Stimulated activated CD4-positive, alpha-beta T cell treated with anti-CD3 and anti-CD28 coated beads, TNF-alpha, amount 100 ng/mL, for 1 hour (primary cell): Measurements from ENCODE around the gene EDEM1.

Source experiments
- DNase-seq, 3 donors: peaks; one replicate each; pipeline ENCODE4 v3.0.0-alpha.2; 2020; ENCODE audit warnings: low read depth in 3 of 3, low spot score in 1 of 3

EDEM1 gene

DNA sequence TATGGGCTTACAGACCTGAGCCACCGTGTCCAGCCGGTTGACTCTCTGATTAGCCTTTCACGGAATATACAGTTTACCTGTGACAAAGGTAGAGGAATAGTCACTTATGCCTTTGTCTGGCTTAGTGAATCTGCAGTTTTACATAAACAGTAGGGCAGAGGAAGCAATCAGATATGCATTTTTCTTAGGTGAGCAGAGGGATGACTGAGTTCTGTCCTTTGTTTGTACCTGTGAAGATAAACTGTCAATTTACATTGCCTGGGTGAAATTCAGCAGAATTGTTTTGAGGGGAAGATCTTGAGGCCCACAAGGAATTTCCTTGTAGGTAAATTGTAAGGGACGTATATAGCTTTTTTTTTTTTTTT, 10.8 kb downstream of the EDEM1 start:
- DNase-seq: no peak

DNA sequence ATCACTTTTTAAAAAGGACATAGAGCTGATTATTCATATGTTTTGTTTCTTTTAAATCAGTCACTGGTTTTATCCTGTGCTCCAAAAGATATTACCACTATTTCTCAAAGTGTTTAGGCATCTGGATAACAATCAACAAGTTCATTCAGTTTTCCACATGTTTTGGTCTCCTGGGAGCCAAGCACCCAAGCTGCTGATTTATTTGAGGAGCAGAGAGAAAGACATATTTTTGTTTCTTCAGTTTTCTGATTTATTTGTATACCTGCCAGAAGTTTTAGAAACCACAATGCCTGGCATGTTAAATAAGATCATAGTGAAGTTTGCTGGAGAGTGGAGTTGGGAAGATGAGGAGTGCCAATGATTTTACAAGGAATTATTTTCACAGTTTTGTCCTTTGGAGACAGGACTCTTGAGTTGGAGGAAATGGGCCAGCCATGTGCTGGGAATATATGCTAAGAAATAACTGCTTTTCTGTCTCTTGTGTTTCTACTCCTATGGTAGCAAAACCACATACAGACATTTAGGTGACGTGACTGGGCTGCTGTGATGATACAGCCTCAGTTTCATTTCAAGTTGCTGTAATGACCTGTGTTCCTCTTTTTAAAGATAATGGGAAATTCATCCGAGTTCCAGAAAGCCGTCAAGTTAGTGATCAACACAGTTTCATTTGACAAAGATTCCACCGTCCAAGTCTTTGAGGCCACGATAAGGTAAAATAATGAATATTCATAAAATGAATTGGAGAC, 11.7 kb downstream of the EDEM1 start:
- DNase-seq: no peak

DNA sequence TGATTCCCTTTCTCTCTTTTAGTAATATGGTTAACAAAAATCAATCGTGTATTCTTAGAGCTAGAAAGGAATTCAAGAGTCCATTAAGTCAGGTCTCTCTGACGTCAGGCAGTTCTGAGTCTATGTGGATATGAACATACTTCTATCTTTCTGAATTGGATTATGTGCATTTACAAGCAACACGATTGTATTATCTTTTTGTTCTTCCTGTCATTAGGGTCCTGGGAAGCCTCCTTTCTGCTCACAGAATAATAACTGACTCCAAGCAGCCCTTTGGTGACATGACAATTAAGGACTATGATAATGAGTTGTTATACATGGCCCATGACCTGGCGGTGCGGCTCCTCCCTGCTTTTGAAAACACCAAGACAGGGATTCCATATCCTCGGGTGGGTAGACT, 14.0 kb downstream of the EDEM1 start:
- DNase-seq: no peak

DNA sequence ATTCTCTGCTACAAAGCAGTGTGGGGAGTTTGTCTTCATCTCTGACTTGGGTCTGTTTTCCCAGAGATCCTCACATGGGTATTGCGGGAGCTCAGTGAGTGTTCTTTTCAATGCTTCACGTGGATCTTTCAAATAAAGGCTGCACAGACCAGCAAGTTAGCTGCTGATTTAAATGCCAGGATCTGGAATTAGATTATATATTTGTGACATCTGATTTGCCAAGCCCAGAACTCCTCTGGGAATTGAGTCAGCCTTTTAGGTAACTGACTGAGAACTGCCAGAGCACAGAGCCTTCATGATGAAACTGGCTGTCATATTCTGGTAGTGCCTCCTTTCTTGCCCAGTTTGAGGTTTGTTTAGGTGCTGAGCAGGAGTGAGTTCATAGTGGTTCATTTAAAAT, 14.7 kb downstream of the EDEM1 start:
- no peak for DNase-seq

DNA sequence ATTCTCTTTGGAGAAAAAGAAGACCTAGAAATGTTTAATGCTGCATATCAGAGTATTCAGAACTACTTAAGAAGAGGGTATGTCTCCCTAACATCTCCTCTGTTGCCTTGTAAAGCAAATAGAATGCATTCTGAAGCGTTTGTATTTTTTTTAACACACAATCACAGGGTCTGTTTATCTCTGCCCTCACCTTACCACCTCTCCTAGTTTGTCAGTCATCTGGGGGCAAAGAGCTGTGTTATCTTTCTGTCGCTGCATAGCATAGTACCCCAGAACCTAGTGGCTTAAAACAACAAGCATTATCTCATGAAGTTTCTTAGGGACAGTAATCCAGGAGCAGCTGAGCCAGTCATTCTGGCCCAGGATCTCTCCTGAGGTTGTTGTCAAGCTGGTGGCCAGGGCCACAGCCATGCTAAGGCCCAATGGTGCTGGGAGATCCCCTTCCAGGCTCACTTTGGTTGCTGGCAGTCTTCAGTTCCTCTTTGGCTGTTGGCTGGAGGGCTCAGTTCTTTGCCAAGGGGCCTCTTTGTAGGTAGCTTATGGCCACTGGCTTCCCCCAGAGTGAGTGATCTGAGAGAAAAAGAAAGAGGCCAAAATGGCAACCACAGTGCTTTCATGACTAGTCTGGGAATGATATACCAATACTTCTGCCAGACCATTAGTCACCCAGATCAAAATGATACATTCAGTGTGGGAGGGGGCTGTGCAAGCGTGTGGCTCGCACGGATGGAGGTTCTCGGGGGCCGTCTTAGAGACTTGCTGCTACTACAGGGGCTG, 17.8 kb downstream of the EDEM1 start:
- no peak for DNase-seq

DNA sequence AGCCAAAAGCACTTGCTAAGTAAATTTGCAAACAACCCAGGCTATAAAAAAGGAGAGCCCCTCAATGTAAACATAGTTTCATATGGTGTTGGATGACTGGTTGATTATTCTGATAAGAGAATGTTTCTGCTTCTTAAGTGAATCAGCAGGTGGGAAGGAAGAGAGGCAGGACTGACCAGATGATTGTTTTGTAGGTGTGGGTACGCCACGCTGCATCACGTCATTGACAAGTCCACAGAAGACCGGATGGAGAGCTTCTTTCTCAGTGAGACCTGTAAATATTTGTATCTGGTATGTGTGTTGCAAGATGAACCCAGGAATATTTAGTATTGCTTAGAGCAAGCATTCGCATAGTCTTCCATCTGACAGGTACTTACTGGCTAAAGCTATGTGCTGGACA, 23.4 kb downstream of the EDEM1 start:
- no peak for DNase-seq

DNA sequence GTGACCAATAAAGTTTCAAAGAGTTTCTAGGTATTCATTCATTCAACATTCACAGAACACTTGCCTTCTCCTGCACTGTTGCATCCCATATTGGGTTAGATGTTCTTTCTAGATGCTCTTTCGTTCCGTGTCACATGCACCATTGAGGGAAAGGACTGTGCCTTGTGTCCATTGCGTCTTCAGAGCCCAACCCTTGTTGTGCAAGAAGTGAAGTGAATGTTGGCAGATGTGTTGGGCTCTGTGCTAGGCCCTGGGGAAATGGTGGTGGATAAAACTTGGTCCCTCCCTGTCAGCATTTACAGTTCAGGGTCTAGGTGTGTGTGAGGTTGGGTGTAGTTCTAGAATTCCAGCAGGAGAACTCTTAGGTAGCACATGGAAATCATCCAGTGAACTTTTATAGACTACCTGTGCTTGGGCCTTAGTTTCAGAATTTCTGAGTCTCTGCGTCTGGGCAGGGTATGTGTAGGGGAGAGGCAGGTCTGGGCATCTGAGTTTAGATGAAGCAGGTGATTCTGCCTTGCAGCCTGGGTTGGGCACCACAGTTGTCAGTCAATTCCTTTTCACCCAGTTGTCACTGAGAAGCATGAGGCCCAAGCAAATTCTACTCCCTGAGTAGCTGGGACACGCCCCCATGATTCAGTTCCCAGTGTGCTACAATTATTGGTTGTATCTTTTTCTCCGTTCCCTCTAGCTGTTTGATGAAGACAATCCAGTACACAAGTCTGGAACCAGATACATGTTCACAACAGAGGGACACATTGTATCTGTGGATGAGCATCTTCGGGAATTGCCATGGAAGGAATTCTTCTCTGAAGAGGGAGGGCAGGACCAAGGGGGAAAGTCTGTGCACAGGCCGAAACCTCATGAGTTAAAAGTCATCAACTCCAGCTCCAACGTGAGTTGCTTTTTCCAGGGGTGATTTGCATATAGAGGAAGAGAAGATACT, 25.4 kb downstream of the EDEM1 start:
- DNase-seq: no peak

DNA sequence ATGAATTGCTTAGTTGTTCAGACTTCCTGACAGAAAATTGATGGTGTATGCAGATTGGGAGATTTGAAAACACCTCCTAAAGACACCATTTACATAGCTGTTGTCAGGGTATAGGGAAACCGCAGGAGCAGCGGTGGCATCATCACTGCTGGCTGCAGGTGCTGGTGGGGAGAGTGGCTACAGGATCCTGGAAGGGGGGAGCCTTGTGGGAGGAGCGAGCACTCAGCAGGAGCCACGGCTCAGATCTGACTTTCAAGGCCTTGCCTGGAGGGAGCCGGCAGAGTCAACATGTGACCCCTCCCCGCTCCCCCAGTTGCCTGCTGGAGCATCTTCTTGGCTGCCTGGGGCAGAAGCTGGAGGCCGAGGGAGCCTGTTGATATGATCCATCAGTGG, 26.1 kb downstream of the EDEM1 start:
- DNase-seq: no peak

DNA sequence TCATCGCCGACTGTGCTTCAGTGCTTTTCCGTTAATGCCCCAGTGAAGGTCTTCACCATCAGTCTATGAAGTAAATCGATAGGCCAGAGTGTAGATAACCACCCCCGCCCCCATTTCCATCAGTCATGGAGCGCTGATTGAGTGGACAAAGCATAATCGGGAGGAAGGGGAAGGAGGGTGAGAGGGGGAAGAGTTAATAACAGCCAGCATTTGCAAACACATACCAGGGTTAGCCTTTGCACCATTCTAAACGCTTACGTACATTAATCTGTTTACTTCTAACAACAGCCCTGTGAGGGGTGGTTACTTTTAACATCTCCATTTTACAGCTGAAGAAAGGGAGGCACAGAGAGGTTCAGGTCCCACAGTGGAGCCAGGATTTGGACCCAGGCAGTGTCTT, 26.8 kb downstream of the EDEM1 start:
- no peak for DNase-seq

DNA sequence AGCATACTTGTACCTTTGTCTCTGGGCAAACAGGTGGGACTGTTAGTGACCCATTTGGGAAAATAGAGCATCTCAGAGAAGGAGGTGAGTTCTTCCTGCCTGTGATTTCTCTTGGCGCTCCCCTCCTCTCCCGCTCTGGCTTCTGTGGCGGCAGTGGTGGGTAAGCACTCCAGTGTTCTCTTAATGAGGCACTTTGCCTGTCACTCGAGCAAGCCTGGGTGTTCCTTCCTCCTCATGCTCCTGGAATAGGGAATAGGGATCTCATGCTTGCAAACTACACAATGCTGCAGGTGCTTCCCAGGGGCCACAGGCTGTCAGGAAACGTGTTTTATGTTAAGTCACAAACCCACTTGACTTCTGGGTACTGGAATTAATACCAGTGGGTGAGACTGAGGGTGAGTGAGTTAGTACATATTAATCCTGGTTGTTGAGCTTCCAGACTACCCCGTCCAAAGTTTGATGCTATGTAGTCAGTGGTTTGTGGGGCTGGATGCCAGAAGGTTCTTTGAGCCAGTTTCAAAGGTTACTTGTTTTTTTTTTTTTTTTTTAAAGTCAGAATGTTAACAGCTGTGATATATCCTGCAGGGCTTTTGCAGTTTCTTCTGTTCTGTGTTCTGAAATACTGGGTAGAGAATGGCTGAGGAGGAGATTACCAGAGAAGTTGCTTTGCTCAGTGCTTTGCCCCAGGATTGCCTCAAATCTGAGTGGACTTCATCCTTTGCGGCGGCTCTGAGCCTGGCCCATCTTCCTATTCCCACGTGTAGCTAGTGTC, 30.5 kb downstream of the EDEM1 start:
- no peak for DNase-seq

DNA sequence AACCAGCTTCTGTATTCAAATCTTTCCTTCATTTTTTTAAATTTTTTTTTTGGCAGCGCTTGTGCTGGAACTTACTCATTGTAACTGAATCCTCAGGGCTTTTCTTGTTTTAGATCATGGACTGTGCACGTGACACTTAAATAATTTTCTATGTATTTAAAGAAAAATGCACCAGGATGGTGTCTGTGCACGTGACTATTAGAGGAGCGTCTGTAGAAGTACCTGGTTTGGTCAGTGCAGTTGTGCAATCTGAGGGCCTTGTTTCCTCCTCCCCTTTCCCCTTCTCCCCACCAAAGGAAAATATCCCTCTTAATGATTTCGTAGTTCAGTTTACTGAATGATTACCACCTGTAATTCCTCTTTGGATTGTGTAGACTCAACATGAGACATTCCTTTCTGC, 31.3 kb downstream of the EDEM1 start:
- DNase-seq: no peak

DNA sequence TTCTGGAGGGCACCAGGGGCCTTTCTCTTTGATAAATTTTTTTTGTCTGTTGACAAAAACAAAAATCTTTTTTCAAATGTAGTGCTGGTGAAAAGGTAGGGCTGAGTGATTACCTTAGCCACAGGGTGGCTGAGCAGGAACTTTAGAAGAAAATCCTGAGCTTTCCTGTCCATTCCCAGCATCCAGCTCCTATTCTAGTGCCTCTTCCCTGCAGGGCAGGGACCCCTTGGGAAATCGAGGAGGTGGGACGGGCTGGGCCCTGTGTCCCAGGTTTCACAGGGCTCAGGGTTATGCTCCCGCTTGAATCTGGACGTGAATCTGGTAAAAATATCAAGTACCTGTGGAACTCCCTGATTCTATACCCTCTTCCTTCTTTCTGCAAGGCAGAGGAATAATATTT, 31.7 kb downstream of the EDEM1 start:
- DNase-seq: no peak

DNA sequence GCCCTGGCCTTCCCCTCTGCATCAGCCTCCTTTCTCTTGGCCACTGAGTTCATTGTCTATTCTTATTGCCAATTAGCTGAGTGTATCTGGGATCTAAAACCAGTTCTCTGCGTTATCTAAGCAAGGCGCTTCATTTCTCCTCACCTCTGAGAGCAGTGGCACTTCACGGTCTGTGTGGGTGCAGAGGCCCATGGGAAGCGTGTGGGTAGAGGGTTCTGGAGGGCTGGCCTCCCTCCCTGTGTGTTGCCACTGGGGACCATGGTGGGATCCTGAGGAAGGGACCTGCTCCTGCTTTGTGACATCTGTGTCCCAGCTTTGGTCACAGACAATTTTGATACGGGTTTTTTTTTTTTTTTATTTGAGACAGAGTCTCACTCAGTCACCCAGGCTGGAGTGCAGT, 32.7 kb downstream of the EDEM1 start:
- DNase-seq: no peak

DNA sequence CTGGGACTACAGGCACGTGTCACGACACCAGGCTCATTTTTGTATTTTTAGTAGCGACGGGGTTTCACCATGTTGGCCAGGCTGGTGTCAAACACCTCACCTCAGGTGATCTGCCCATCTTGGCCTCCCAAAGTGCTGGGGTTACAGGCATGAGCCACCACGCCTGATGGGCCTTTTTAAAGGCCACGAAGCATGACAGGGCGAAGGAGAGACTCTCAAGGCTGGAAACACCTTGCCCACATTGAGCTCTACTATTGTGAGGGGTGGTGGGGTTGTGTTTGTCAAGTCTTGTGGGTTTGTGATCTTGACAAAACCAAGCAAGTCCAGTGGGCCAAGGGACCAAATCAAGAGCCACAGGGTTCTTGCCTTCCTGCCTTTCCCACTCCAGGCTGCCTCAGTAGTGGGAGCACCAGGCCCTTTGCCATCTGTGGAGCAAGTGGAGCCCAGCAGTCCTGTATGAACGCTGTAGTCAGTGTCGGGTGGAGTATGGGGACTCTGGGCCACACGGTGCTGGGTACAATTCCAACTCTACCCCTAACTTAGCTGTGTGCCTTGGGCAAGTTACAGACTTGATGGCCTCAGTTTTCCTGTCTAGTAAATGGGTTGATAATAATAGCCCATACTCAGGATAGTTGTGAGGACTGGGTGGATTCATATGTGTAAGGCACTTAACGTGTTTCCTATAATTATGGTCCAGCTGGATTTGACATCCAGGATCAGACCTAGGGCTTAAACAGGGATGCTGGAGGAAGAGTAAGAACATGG, 33.3 kb downstream of the EDEM1 start:
- DNase-seq: no peak

DNA sequence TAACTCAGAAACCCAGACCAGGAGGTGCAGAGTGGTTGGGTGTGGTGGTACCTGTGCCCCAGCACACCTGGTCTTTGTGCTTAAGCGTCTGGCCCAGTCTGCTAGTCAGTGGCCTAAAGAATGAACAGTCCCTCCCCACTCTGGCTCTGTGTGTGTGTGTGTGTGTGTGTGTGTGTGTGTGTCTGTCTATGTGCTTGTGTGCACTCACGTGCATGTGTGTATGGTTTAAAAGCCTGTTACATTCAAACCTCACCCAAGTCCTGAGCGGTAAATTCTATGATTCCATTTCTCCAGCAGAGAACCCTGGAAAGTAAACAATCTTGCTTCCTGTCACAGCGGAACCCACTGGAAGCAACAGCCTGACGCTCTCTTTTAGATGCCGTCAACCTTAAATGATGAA, 34.2 kb downstream of the EDEM1 start:
- no peak for DNase-seq

DNA sequence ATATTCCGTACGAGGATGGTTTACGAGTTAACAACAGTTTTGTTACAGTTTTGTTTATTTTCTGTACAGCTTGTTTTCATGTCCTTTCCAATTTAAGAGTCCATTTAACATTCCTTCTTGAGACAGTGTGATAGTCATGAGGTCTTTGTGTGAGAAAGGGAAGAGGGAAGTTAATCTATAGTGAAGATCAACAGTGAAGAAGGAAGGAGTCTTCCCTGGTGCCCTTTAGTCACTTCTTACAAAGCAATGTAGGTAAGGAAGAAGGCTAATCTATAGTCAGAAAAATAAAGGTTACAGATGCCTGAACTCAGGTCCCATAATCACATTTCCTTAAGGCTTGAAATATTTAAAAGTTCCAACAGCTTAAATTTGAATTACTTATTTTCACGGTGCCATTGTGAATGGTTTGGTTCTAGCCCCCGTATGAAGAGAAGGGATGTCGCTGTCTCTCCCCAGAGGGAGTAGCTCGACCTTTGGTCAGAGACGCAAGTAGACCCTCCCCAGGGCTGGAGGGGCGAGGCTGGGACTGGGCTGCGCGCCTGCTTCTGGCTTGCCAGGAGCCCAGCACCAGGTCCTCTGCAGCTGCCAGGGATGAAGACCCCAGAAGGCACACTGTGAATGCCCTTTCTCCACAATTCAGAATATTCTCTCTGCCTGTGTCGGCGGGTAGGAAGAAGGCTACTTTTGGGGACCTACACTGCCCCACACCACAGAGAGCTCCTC, 34.9 kb downstream of the EDEM1 start:
- DNase-seq: no peak

DNA sequence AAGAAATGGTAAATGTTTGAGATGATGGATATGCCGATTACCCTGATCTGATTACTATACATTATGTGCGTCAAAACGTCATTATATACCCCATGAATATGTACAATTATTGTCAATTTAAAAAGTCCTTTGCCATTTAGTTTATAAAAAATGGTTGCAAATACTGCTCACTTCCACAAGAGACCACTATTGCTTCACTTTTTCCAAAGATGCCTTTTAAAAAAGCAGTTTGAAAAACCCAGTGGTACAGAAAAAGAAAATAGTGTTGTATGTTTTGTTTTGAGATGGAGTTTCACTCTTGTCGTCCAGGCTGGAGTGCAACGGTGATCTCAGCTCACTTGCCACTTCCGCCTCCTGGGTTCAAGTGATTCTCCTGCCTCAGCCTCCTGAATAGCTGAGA, 39.3 kb downstream of the EDEM1 start:
- DNase-seq: no peak

DNA sequence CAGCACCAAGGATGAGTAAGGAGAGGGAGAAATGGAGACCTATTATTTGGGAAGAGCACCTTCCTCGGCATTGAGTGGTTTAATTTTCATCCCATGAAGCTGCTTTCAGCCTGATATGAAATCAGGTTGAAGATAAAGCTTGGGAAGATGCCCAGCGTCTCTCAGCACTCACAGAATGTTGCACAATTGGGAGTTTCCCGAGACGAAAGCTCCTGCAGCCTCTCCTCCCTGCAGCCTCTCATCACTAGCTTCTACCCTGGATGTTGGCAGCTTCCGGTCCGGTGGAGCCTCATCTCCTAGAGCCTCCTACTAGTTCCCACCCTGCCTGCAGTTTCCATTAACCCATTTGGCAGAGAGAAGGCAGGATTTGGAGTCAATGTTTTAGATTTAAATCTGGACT, 40.3 kb downstream of the EDEM1 start:
- DNase-seq: no peak

DNA sequence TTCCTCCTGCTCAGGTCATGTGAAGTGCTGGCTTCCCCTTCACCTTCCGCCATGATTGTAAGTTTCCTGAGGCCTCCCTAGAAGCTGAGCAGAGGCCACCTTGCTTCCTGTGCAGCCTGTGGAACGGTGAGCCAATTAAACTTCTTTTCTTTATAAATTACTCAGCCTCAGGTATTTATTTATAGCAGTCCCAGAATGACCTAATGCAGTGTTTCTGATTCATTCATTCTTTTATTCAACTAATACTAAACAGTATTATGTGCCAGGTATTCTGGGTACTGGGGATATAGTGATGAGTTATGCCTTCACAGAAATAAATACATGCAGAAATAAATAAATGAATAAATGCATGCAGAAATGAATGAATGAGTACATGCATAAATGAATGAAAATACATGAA, 41.9 kb downstream of the EDEM1 start:
- no peak for DNase-seq

DNA sequence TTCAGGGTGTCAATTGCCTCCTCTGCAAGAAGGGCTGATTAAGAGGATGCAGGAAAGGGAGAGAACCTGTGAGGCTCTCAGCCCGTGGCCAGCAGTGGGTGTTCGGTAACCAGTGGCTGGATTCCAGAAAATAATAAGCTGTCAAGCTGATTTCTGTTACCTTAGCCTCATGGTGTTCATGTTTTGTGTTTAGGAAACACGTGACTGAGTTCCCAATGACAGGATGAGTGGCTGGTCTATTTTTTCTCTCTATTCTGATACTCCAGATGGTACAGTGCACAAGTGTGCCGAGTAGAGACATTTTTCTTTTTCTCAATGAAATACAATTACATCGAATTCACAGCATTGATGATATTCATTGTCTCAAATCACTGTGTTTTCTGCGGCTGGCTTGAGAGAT, 43.6 kb downstream of the EDEM1 start:
- DNase-seq: no peak
